HG02642 (cell line): ENCODE results near the gene GPR137C.
"Not testable (repeated sequence)": the region's sequence is repeated elsewhere in the genome, so short reads cannot be mapped to it uniquely, and the experiment has no call there.

Experiments used
- ATAC-seq: cut with Tn5 transposase; IDR thresholded peaks from one replicate; pipeline ENCODE4 v1.9.1; 2021; ENCODE audit warnings: mild to moderate bottlenecking; ENCODE audit not compliant: unreplicated experiment, poor library complexity

The GPR137C gene

DNA sequence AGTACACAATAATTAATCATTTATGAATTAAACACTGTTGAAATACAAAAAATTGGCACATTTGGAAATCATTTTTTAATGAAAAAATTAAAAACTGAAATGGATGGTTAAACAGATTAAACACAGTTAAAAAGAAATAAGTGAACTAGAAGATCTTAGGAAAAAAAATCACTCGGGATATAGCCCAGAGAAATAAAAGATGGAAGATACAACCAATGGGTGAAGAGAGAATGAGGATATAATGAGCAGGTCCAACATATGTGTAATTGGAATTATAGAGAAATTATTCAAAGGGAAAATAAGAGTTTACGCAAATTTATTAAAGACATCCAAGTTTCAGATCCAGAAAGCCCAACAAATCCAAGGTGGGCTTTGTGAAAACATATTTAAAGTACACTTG lies 6.1 kb downstream of the GPR137C start:
- ATAC-seq: no peak

DNA sequence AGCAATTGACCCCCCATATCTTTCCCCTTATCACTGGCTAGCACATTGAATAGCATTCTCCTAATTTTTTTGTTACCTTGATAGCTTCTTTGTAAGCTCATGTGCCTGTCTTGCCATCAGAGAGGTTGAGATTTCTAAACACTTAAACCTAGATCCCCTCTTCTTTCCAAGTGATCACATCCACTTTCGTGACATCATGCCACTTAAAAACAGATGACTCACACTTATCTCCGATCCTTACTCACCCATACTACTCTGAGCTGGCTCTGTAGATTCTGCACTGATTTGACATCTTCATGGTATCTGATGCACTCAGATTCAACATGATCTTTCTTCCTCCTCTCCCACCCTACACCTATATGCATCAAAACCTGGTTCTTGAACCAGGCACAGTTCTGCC lies 10.5 kb downstream of the GPR137C start:
- ATAC-seq: no peak

DNA sequence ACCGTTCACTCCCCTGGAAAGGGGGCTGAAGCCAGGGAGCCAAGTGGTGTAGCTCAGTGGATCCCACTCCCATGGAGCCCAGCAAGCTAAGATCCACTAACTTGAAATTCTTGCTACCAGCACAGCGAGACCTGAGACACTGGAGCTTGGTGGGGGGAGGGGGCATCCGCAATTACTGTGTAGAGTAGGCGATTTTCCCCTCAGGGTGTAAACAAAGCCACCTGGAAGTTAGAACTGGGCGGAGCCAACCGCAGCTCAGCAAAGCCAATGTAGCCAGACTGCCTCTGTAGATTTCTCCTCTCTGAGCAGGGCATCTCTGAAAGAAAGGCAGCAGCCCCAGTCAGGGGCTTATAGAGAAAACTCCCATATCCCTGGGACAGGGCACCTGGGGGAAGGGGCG lies 15.8 kb downstream of the GPR137C start:
- not testable (repeated sequence) for ATAC-seq

DNA sequence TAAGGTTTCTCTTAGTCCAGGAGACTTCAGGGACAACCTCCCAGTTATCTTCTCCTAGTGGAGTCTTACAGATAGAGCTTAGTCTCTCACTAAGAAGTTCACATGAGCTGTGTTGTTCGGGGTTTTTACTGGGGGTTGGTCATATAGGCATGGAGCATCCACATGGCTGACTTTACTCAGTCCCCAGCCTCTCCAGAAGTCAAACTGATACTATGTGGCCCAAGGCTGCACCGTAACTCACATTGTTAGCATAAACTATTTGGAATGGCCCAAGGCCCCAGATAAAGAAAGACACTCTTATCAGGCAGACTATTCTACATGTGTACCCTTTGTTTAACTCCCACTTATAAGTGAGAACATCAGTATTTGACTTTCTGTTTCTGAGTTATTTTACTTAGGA lies 23.2 kb downstream of the GPR137C start:
- ATAC-seq: no peak

DNA sequence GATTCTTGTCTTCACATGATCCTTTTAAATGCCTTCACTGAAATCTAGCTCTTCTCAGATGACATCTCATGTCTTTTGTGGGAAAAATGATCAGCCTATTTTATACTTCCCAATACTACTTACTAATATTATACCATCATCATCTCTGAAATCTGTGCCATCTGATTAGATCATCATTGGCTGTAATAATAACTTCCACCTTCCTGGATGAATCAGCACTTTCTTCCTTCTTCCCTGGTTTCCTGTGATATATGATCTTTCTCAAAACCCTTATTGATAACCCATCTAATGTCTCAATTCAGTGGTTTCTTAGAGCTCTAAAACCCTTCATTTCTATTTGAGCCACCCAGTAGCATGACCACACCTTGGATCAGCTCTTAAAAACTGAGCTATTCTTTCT lies 30.9 kb downstream of the GPR137C start:
- ATAC-seq: no peak

DNA sequence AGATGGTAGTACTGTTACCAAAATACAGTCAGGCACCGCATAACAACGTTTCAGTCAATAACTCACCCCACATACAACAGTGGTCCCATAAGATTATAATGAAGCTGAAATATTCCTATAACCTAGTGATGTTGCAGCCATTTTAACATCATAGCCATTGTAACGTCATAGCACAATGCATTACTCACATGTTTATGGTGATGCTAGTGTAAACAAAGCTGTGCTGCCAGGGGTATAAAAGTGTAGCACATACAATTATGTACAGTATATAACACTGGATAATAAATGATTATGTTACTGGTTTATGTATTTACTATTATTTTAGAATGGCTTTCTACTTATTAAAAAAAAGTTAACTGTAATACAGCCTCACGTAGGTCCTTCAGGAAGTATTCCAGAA lies 37.0 kb downstream of the GPR137C start:
- ATAC-seq: no peak

DNA sequence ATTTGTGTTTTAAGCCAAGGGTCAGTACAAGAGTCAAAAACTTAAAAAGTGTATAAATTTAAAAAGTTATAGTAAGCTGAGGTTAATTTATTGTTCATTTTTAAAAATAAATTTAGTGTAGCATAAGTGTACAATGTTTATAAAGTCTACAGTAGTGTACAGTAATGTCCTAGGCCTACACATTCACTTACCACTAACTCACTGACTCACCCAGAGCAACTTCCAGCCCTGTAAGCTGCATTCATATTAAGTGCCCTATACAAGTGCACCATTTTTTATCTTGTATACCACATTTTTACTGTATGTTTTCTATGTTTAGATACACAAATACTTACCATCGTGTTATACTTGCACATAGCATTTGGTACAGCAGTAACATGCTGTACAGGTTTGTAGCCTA lies 37.7 kb downstream of the GPR137C start:
- no peak for ATAC-seq

DNA sequence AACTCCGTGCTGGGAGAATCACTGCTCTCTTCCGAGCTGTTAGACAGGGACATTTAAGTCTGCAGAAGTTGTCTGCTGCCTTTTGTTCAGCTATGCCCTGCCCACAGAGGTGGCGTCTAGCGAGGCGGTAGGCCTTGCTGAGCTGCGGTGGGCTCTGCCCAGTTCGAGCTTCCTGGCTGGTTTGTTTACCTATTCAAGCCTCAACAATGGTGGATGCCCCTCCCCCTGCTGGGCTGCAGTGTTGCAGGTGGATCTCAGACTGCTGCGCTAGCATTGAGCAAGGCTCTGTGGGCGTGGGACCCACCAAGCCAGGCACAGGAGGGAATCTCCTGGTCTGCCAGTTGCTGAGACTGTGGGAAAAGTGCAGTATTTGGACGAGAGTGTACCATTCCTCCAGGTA lies 43.7 kb downstream of the GPR137C start:
- ATAC-seq: no peak

DNA sequence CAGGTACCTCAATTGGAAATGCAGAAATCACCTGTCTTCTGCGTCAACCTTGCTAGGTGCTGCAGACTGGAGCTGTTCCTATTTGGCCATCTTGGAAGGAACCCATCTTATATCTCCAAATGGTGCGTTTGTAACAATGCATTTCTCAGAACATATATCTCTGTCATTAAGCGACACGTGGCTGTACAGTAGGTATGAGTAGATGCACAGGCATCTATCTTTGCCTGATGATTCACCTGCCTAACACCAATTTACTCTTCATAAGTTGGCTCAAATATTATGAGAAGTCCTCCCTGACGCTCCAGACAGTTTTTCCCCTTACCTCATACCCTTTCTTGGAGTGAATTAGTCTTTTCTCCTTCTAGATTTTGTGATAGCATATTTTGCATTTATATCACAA lies 44.2 kb downstream of the GPR137C start:
- no peak for ATAC-seq

DNA sequence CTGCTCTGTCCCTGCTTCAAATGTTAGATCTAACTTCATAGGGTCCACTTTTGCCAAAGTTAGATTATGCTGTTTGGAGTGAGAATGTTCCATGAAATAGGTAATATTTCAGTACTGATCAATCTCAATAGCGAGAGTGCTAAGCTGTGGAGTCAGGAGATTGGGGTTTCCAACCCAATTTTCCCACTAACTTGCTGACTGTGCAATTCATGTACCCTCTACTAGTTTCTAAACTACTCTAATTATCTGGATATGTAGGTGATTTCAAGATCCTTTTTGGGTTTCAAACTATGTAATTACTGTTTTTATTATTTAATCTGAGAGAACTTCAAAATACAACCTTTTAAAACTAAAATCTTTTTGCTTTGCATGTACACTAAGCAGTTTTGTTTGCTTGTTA lies 45.9 kb downstream of the GPR137C start:
- ATAC-seq: no peak

DNA sequence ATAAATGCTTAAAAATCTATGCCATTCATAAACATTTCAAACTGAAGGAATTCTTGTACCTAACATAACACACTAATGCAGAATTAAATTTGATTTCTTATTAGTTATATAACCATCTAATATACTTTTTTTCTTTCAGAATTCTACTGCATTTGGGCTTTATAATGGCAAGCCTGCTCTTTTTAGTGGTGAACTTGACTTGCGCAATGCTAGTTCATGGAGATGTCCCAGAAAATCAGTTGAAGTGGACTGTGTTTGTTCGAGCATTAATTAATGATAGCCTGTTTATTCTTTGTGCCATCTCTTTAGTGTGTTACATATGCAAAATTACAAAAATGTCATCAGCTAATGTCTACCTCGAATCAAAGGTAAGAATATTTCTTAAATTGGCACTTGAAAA lies 47.3 kb downstream of the GPR137C start:
- no peak for ATAC-seq

DNA sequence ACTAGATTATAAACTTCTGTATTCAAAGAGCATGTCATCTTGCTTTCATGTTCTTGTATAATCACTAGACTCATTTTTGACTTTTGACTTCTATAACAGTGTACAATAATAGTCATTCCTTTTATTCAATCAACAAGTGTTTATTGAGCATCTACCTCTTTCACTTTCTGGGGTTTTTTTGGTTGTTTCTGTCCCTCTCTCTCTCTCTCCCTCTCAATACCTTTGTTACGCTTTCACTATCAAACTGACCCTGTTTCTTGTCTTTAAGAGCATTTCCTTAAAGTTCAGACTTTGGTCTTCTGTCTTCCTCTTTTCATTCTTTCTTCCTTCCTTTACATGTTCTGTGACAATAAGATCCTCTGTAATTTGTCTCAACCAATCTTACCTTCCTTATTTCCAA lies 49.5 kb downstream of the GPR137C start:
- no peak for ATAC-seq

DNA sequence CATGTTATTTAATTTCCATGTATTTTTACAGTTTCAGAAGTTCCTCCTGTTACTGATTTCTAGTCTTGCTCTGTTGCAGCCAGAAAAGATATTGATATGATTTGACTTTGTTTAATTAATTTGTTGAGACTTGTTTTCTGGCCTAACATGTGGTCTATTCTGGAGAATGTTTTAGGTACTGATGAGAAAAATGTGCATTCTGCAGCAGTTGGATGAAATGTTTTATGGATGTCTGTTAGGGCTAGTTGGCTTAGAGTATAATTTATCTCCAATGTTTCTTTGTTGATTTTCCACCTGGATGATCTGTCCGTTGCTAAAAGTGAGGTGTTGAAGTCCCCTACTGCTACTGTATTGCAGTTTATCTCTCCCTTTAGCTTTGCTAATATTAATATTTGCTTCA lies 54.4 kb downstream of the GPR137C start:
- no peak for ATAC-seq

DNA sequence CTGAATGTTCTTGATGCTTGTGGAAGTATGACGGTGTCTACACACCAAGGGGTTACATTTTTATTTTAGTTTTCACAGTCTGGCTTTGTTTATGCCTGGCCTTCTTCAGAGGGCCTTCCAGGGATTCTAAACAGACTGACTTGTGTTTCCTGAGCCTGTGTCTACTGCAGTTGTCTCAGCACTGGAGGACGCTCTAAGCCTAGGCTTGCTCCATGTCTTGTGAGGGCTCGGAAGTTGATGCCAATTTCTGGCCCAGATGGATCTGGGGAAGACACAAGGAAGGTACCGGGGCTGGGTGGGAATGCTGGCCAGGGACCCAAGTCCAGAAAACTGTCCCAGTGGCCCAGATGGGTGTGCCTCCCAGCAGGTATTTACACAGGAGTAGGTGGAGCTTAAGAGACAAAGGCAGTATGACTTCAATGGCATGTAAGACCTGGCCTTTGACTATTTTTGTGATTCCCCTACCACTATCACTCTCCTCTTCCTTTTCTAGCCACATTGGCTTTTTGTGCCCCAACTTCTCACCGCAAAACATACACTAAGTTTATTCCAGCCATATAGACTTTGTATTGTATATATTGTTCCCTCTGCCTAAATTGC lies 56.9 kb downstream of the GPR137C start:
- ATAC-seq: no peak

DNA sequence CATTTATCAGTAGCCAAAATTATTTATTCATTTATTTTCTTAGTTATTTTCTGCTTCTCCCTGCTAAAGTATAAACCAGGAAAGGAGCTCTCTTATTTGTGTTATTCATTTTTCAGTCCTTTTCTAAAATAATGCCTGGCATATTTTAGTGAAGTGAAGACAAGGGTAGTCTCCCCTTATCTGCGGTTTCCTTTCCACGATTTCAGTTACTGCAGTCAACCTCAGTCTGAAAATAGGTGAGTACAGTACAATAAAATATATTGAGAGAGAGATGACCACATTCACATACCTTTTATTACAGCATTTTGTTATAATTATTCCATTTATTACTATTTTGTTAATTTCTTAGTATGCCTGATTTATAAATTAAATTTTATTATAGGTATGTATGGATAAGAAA lies 57.6 kb downstream of the GPR137C start:
- no peak for ATAC-seq

DNA sequence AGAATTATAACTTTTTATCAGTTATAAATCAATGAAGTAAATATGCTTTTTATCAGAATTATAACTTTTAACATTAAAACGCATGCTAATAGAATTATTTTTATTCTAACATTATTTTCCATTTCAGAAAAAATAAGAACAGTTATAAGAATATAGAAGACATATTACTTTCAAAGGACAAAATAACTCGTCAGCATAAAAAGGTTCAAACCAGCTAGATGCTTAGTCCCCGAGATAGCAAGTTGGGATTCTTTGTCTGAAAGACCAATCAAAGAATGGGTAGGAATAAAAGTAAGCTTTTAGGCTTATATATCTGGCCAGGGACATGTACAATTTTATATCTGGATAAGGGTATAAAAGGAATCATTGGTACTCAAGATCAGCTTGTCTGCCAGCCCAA lies 66.0 kb downstream of the GPR137C start:
- ATAC-seq: no peak

DNA sequence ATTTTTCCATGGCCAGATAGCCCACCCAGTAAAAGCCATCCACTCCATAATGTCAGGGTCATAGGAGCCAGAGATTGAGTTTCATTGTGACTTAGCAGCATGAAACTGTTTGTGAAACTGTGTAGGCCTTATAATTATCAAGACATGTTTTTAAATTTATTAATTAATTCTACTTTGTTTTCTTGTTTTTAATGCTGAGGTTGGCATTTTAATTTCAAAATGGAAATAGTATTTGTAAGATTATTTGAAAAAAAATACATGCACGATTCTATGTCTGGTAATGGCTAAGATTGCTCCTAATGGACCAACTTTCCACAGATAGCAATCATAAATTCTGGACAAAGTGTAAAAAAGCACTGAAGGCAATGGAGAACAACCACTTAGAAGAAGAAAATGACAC lies 67.1 kb downstream of the GPR137C start:
- no peak for ATAC-seq

DNA sequence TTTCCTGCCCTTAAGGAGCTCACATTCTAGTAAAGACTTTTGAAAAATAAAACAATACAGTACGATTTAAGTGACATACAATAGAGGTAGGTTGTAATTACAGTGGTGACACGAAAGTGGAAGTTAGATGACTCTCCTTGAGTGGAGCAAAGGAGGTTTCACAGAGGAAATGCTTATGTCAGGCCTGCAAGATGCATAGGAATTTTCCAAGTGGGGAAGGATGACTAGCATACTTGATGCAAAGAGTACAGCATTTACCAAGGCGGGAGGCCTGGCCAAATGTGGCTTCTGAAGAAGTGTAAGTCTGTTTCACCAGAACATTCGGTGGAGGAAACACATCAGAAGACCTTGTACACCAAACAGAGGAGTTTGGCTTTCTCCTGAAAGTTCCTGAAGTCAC lies 87.5 kb downstream of the GPR137C start:
- no peak for ATAC-seq

DNA sequence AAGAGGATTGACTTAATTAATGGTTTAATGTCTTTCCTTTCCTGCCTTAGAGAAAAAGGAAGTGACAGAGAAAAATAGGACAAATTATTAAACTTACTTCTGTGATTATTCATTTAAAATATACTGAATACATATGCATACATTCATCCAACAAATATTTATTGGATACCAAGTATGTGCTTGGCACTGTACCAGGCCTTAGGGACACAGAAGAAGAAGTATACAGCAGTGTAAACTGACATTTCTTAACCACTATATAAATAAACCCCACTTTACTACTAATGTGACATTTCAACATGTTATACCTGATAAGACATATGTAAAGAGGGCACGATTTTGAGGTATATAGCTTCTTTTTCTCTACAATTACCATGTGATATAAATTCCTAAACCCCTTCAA lies 89.1 kb downstream of the GPR137C start:
- ATAC-seq: no peak

DNA sequence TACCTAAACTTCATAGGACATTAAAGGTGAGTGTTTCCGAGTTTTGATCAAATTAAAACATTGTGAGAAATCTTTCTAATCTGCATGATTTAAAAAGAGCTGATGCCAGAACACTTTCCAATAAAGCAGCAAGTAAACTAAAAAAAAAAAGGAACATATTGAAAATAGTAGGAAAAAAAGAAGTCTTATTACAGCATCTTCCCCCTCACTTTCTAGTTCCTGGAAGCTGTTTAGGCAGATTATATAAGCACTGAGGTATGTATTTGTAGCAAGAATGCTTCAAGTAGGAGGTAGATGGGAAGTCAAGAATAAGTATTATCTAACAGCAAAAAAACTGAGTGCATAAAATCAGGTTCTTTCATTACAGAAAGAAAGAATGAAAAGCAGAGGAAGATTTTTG lies 96.9 kb downstream of the GPR137C start:
- no peak for ATAC-seq

DNA sequence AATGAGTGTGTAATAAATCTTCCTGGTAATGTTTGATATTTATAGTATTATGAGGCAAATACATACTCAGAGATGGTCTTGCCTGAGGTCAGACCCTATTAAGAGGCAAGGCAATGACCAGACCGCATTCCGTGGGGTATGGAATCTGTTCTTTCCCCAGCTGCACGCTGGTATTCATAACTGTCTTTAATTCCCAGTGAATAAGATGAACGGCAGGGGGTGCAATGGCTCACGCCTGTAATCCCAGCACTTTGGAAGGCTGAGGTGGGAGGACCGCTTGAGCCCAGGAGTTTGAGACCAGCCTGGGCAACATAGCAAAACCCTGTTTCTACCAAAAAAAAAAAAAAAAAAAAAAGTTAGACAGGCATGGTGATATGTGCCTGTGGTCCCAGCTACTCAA lies 98.1 kb downstream of the GPR137C start:
- no peak for ATAC-seq

DNA sequence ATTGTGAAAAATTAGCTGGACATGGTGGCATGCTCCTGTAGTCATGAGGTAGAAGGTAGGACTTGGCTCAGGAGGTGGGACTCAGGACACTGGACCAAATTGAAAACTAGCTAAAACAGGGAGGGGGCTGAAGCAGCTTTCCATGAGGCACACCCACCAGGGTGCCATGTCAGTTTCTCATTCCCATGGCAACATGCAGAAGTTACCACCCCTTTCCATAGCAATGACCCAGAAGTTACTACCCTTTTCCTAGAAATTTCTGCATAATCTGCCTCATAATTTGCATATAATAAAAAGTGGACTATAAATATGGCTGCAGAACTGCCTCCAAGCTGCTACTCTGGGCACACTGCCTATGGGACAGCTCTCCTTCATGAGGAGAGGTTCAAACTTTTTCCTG lies 104.3 kb downstream of the GPR137C start:
- no peak for ATAC-seq

DNA sequence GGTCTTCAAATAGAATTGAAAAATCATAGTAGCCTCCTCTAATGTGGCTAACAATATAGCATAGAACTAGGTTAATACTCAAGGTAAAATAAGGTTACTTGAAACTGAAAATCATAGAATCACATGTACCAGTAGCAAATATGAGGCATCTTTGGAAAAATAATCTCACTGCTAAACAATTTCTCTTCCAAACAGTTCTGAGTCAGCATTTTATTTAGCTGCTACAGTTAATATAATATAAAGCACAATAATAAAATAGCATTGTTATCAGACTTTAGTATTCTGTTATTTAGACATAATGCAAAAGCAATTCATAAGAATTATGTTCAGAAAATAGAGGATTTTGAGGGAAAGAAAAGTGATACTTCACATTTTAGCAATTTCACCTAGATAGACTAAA lies 107.7 kb downstream of the GPR137C start:
- ATAC-seq: no peak
